ENCODE results near the gene GPATCH2. TPM values are rescaled to one million over a fixed set of nuclear protein-coding genes. Genes with fewer than 3 reads are reported as not detected.
"Not testable (repeated sequence)": the region's sequence is repeated elsewhere in the genome, so short reads cannot be mapped to it uniquely, and the experiment has no call there.

The GPATCH2 gene
- total RNA-seq, 1 experiment from 2014 or later: 11.3 TPM

DNA sequence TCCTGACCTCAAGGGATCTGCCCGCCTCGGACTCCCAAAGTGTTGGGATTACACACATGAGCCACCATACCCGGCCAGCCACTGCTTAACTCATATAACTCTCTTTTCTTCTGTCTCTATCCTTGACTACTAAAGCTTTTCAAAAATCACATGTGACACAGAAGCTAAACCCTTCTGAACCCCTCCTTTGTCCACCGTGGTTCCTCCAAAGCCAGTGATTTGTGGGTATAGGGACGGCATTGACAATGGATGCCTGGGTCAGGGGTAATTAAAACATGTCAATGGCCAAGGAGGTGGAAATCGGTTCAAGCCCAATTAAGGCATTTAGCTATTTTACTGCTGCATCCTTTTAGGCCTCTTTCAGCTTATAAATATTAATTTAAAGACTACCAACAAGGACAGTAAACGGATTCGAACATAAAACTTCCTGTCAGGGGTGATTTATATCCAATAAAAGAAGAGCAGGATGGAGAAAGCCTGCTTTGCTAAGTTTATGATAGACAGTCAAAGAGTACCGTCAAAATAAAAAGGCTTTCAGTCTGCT lies 242.3 kb downstream of the GPATCH2 start:
- no peaks in the 10 kb centered on the region for H3K9me3 ChIP-seq (ENCODE audit: control insufficient read depth in 1 of 2, insufficient read depth in 1 of 2, low read depth in 1 of 2, low read length in 2 of 2)
- H3K4me2 ChIP-seq (ENCODE audit: low read length): no peak overlapping the region
- no peaks in the 10 kb centered on the region for H3K9me2 ChIP-seq (ENCODE audit: insufficient read depth)
- no TSS peak for BruUV-seq (replicated peaks)
- H3K9ac ChIP-seq (ENCODE audit: low read length): no peak overlapping the region
- H3K27ac ChIP-seq (ENCODE audit: low read depth, low read length): no peak overlapping the region
- DNase-seq (ENCODE audit: low read depth, low spot score): no peak
- intact Hi-C loops (cut with micrococcal nuclease): no loop called here
- H3K4me1 ChIP-seq (ENCODE audit: control insufficient read depth in 1 of 2, insufficient read depth in 2 of 2, low read length in 2 of 2): no peaks in the 10 kb centered on the region
- no peak overlapping the region for H2AFZ ChIP-seq (ENCODE audit: low read depth, low read length, poor library complexity, severe bottlenecking)
- no peaks in the 10 kb centered on the region for H3K79me2 ChIP-seq (ENCODE audit: insufficient read depth, low read length)
- TF ChIP-seq RAD21 (IDR thresholded peaks at IDR 0.05; ENCODE audit: low read depth) (no peak), ELF1 (IDR thresholded peaks at IDR 0.05; ENCODE audit: borderline replicate concordance, low read depth) (no peak), EGR1 (IDR thresholded peaks at IDR 0.05; ENCODE audit: low read depth) (no peak), ZNF274 (IDR thresholded peaks at IDR 0.05; ENCODE audit: low read depth, low read length) (no peak)
- TF ChIP-seq, protein P1, sequence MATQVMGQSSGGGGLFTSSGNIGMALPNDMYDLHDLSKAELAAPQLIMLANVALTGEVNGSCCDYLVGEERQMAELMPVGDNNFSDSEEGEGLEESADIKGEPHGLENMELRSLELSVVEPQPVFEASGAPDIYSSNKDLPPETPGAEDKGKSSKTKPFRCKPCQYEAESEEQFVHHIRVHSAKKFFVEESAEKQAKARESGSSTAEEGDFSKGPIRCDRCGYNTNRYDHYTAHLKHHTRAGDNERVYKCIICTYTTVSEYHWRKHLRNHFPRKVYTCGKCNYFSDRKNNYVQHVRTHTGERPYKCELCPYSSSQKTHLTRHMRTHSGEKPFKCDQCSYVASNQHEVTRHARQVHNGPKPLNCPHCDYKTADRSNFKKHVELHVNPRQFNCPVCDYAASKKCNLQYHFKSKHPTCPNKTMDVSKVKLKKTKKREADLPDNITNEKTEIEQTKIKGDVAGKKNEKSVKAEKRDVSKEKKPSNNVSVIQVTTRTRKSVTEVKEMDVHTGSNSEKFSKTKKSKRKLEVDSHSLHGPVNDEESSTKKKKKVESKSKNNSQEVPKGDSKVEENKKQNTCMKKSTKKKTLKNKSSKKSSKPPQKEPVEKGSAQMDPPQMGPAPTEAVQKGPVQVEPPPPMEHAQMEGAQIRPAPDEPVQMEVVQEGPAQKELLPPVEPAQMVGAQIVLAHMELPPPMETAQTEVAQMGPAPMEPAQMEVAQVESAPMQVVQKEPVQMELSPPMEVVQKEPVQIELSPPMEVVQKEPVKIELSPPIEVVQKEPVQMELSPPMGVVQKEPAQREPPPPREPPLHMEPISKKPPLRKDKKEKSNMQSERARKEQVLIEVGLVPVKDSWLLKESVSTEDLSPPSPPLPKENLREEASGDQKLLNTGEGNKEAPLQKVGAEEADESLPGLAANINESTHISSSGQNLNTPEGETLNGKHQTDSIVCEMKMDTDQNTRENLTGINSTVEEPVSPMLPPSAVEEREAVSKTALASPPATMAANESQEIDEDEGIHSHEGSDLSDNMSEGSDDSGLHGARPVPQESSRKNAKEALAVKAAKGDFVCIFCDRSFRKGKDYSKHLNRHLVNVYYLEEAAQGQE (IDR thresholded peaks at IDR 0.05; ENCODE audit: low read depth): no peak
- ChIA-PET RAD21 (ENCODE audit: low non-redundant PET in 1 of 2, low total read pairs in 2 of 2, uncharacterized antibody in 2 of 2, unreplicated experiment in 2 of 2) (no interaction called here), POLR2A (no interaction called here), CTCF (no interaction called here)
- no peaks in the 10 kb centered on the region for H3K36me3 ChIP-seq (ENCODE audit: control insufficient read depth in 1 of 2, insufficient read depth in 2 of 2, low read length in 2 of 2)
- no peaks in the 10 kb centered on the region for H4K20me1 ChIP-seq (ENCODE audit: insufficient read depth)
- no peaks in the 10 kb centered on the region; the same call in 1 of the 2 replicates for H3K27me3 ChIP-seq (ENCODE audit: insufficient read depth, low read length)
- ATAC-seq: no peak
- no peak overlapping the region for H3K4me3 ChIP-seq (replicated peaks in 1 of 2; ENCODE audit: low read depth in 1 of 2, low read length in 2 of 2)

DNA sequence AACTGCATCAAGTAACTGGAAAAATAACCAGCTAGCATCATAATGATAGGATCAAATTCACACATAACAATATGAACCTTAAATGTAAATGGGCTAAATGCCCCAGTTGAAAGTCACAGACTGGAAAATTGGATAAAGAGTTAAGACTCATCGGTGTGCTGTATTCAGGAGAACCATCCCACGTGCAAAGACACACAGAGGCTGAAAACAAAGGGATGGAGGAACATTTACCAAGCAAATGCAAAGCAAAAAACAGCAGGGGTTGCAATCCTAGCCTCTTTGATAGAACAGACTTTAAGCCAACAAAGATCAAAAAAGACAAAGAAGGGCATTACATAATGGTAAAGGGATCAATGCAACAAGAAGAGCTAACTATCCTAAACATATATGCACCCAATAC lies 249.1 kb downstream of the GPATCH2 start:
- H3K4me1 ChIP-seq (ENCODE audit: control insufficient read depth in 1 of 2, insufficient read depth in 2 of 2, low read length in 2 of 2); H3K9ac ChIP-seq (ENCODE audit: low read length); ATAC-seq; H3K9me2 ChIP-seq (ENCODE audit: insufficient read depth); DNase-seq (ENCODE audit: low read depth, low spot score); H3K79me2 ChIP-seq (ENCODE audit: insufficient read depth, low read length); intact Hi-C loops (cut with micrococcal nuclease); H3K27me3 ChIP-seq (ENCODE audit: insufficient read depth, low read length); H3K4me2 ChIP-seq (ENCODE audit: low read length); BruUV-seq (replicated peaks); H3K9me3 ChIP-seq (ENCODE audit: control insufficient read depth in 1 of 2, insufficient read depth in 1 of 2, low read depth in 1 of 2, low read length in 2 of 2); H3K36me3 ChIP-seq (ENCODE audit: control insufficient read depth in 1 of 2, insufficient read depth in 2 of 2, low read length in 2 of 2); CTCF ChIA-PET; POLR2A ChIA-PET; H4K20me1 ChIP-seq (ENCODE audit: insufficient read depth); H2AFZ ChIP-seq (ENCODE audit: low read depth, low read length, poor library complexity, severe bottlenecking); H3K27ac ChIP-seq (ENCODE audit: low read depth, low read length); RAD21 ChIA-PET (ENCODE audit: low non-redundant PET in 1 of 2, low total read pairs in 2 of 2, uncharacterized antibody in 2 of 2, unreplicated experiment in 2 of 2); H3K4me3 ChIP-seq (replicated peaks in 1 of 2; ENCODE audit: low read depth in 1 of 2, low read length in 2 of 2): not testable (repeated sequence)

DNA sequence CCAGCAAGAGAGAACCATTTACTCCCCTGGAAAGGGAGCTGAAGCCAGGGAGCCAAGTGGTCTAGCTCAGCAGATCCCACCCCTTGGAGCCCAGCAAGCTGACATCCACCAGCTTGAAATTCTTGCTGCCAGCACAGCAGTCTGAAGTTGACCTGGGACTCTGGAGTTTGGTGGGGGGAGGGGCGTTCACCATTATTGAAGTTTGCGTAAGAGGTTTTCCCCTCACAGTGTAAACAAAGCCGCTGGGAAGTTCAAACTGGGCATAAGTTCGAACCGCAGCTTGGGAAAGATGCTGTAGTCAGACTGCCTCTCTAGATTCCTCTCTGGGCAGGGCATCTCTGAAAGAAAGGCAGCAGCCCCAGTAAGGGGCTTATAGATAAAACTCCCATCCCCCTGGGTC lies 251.1 kb downstream of the GPATCH2 start:
- H4K20me1 ChIP-seq (ENCODE audit: insufficient read depth); H3K4me3 ChIP-seq (replicated peaks in 1 of 2; ENCODE audit: low read depth in 1 of 2, low read length in 2 of 2); DNase-seq (ENCODE audit: low read depth, low spot score); H3K9ac ChIP-seq (ENCODE audit: low read length); intact Hi-C loops (cut with micrococcal nuclease); H3K9me2 ChIP-seq (ENCODE audit: insufficient read depth); H3K27me3 ChIP-seq (ENCODE audit: insufficient read depth, low read length); BruUV-seq (replicated peaks); POLR2A ChIA-PET; CTCF ChIA-PET; H3K4me1 ChIP-seq (ENCODE audit: control insufficient read depth in 1 of 2, insufficient read depth in 2 of 2, low read length in 2 of 2); H3K9me3 ChIP-seq (ENCODE audit: control insufficient read depth in 1 of 2, insufficient read depth in 1 of 2, low read depth in 1 of 2, low read length in 2 of 2); RAD21 ChIA-PET (ENCODE audit: low non-redundant PET in 1 of 2, low total read pairs in 2 of 2, uncharacterized antibody in 2 of 2, unreplicated experiment in 2 of 2); H3K36me3 ChIP-seq (ENCODE audit: control insufficient read depth in 1 of 2, insufficient read depth in 2 of 2, low read length in 2 of 2); H3K27ac ChIP-seq (ENCODE audit: low read depth, low read length); H3K79me2 ChIP-seq (ENCODE audit: insufficient read depth, low read length); H2AFZ ChIP-seq (ENCODE audit: low read depth, low read length, poor library complexity, severe bottlenecking); H3K4me2 ChIP-seq (ENCODE audit: low read length); ATAC-seq: not testable (repeated sequence)
